Nephron progenitor cell (in vitro differentiated cells): ENCODE measurements around the gene TXNRD2.

ENCODE experiments used
- DNase-seq: peaks from one replicate; pipeline ENCODE4 v3.0.0; 2021
- H3K27ac Mint-ChIP-seq: 2 replicates; pipeline ENCODE4 v1.8.0; 2021; ENCODE audit warnings: mild to moderate bottlenecking, moderate library complexity, mixed read lengths
- H3K27me3 Mint-ChIP-seq: 2 replicates; pipeline ENCODE4 v1.8.0; 2021; ENCODE audit warnings: mild to moderate bottlenecking, low read depth, mixed read lengths; ENCODE audit not compliant: poor library complexity
- H3K36me3 Mint-ChIP-seq: 2 replicates; pipeline ENCODE4 v1.8.0; 2021; ENCODE audit warnings: low read depth, mixed read lengths
- H3K4me1 Mint-ChIP-seq: 2 replicates; pipeline ENCODE4 v1.8.0; 2021; ENCODE audit warnings: mixed read lengths
- H3K4me3 Mint-ChIP-seq: 2 replicates; pipeline ENCODE4 v1.8.0; 2021; ENCODE audit warnings: mild to moderate bottlenecking, moderate library complexity, mixed read lengths
- H3K9me3 Mint-ChIP-seq: 2 replicates; pipeline ENCODE4 v1.8.0; 2021; ENCODE audit warnings: mild to moderate bottlenecking, moderate library complexity, mixed read lengths
- CTCF ChIP-seq: fragments of 200-600 bp; sonication (generic); IDR thresholded peaks from 2 replicates; pipeline ENCODE4 v1.5.0; 2021; ENCODE audit warnings: antibody characterized with exemption

TXNRD2 gene

GRCh38 chr22:19871023-19871844, 70.4 kb downstream of the TXNRD2 start:
- Mint-ChIP-seq H3K27me3 (peaks cover 2% of the 10 kb centered on the region), H3K36me3 (no peaks in the 10 kb centered on the region), H3K9me3 (no peaks in the 10 kb centered on the region), H3K27ac (no peak overlapping the region), H3K4me1 (no peaks in the 10 kb centered on the region), H3K4me3 (no peak overlapping the region)
- no peak for TF ChIP-seq CTCF
- DNase-seq = no peak

- H3K4me1 Mint-ChIP-seq = no peaks in the 10 kb centered on the region
- no peak overlapping the region for H3K4me3 Mint-ChIP-seq
- H3K9me3 Mint-ChIP-seq = no peaks in the 10 kb centered on the region
- no peak for TF ChIP-seq CTCF
- H3K36me3 Mint-ChIP-seq = no peaks in the 10 kb centered on the region
- H3K27ac Mint-ChIP-seq = no peak overlapping the region
- DNase-seq = no peak
- H3K27me3 Mint-ChIP-seq = peaks cover 6% of the 10 kb centered on the region
These were observed 71.2 kb downstream of the TXNRD2 start for GRCh38 chr22:19870153-19871022.

GRCh38 chr22:19869497-19870152, 72.0 kb downstream of the TXNRD2 start:
- Mint-ChIP-seq H3K4me3 (no peak overlapping the region), H3K36me3 (no peaks in the 10 kb centered on the region), H3K27me3 (peaks cover 7% of the 10 kb centered on the region), H3K4me1 (no peaks in the 10 kb centered on the region), H3K27ac (no peak overlapping the region), H3K9me3 (no peaks in the 10 kb centered on the region)
- TF ChIP-seq CTCF = no peak
- no peak for DNase-seq

- H3K4me1 Mint-ChIP-seq = no peaks in the 10 kb centered on the region
These were observed 72.7 kb downstream of the TXNRD2 start for GRCh38 chr22:19868773-19869471.

More at GRCh38 chr22:19868773-19869471, 72.7 kb downstream of the TXNRD2 start:
- TF ChIP-seq CTCF = no peak
- Mint-ChIP-seq H3K27ac (no peak overlapping the region), H3K4me3 (no peak overlapping the region), H3K36me3 (no peaks in the 10 kb centered on the region), H3K9me3 (no peaks in the 10 kb centered on the region), H3K27me3 (peaks cover 7% of the 10 kb centered on the region)
- no peak for DNase-seq
